ENCODE data around the gene SKI. TPM values are rescaled to one million over a fixed set of nuclear protein-coding genes. Genes with fewer than 3 reads are reported as not detected.

The SKI gene
- total and polyA plus RNA-seq, 9 of the 15 experiments (the other 6 are each of a cell fraction or from before 2014, with no cell fraction given) = 0.10 to 60.5 (median 4.6) TPM

DNA sequence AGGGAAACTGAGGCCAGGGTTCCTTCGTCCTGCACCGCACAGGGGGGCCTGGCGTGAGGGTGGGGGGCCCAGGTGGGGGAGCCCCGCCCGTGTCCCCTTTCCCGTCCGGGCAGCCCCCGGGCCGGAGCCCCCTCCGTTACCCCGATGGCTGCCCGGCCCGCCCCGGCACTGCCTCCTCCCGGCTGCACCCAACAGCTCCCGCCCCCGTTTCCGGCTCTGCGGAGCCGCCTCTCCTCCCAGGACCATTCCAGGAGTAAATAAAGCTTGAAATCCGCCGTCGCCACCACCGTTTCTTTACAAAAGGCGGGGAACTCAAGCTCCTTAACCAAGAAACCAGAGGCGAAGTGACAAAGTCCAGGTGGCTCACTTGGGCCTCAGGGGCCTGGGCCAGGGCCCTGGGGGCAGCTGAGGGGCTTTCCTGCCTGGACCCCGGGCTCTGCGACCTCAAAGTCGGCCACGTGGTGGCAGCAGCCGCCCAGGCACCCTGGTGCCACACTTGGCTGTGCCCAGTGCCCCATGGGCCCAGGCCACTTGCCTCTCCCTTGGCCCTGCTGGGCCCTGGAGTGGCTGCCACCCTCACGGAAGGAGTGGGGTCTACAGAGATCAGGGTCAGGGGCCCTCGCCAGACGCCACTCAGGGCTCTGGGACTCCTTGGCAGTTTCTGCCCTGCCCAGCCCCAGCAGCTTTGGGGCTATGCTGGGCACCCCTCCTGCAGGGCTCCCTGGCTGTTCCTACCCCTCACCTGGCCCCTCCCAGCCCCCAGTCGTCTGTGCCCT is 33.0 kb upstream of the SKI start (continued):
- TF ChIP-seq, protein P1, sequence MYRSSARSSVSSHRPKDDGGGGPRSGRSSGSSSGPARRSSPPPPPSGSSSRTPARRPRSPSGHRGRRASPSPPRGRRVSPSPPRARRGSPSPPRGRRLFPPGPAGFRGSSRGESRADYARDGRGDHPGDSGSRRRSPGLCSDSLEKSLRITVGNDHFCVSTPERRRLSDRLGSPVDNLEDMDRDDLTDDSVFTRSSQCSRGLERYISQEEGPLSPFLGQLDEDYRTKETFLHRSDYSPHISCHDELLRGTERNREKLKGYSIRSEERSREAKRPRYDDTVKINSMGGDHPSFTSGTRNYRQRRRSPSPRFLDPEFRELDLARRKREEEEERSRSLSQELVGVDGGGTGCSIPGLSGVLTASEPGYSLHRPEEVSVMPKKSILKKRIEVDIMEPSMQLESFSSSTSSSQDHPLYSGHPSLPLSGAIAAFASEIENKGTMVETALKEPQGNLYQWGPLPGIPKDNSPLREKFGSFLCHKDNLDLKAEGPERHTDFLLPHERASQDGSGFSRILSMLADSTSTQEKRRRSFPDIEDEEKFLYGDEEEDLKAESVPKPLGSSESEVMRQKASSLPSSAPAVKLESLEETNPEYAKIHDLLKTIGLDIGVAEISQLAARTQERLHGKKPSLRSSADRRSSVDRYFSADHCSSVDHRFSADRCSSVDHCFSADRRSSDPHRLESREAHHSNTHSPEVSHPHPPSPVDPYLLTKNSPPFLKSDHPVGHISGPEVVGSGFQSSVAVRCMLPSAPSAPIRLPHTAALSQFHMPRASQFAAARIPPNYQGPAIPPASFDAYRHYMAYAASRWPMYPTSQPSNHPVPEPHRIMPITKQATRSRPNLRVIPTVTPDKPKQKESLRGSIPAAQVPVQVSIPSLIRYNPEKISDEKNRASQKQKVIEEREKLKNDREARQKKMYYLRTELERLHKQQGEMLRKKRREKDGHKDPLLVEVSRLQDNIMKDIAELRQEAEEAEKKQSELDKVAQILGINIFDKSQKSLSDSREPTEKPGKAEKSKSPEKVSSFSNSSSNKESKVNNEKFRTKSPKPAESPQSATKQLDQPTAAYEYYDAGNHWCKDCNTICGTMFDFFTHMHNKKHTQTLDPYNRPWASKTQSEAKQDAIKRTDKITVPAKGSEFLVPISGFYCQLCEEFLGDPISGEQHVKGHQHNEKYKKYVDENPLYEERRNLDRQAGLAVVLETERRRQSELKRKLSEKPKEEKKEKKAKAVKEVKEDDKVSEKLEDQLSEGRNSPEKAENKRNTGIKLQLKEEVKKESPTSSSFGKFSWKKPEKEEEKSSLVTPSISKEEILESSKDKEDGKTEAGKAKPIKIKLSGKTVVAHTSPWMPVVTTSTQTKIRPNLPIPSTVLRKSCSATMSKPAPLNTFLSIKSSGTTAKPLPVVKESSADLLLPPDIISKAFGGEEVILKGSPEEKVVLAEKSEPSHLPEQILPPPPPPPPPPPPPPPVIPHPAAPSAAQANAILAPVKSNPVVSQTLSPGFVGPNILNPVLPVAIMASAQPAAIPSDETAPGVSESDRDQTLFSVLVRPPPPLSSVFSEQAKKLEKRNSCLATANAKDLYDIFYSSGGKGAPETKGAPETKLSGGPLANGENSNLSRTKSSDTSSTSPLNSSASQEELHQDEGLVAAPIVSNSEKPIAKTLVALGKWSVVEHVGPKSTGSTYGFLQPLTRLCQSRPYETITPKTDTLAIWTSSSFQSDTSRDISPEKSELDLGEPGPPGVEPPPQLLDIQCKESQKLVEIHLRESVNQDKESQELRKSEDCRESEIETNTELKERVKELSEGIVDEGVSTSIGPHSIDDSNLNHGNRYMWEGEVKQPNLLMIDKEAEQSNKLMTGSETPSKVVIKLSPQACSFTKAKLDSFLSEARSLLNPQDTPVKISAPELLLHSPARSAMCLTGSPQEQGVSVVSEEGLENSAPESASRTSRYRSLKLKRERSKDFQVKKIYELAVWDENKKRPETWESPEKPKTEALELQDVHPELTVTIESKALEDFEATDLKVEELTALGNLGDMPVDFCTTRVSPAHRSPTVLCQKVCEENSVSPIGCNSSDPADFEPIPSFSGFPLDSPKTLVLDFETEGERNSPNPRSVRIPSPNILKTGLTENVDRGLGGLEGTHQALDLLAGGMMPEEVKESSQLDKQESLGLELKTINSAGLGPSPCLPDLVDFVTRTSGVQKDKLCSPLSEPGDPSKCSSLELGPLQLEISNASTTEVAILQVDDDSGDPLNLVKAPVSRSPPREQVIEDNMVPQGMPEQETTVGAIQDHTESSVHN (IDR thresholded peaks at IDR 0.05; ENCODE audit: borderline replicate concordance in 1 of 2, low read depth in 1 of 2) = no peak
- no peak for TF ChIP-seq LARP7 (IDR thresholded peaks at IDR 0.05)
- TF ChIP-seq, protein P2, sequence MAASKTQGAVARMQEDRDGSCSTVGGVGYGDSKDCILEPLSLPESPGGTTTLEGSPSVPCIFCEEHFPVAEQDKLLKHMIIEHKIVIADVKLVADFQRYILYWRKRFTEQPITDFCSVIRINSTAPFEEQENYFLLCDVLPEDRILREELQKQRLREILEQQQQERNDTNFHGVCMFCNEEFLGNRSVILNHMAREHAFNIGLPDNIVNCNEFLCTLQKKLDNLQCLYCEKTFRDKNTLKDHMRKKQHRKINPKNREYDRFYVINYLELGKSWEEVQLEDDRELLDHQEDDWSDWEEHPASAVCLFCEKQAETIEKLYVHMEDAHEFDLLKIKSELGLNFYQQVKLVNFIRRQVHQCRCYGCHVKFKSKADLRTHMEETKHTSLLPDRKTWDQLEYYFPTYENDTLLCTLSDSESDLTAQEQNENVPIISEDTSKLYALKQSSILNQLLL (CRISPR knock-in tag; IDR thresholded peaks at IDR 0.05; ENCODE audit: borderline replicate concordance) = no peak
- TF ChIP-seq ZNF668 (CRISPR knock-in tag; IDR thresholded peaks at IDR 0.05) = no peak; the same call in 1 of the 2 replicates
- peak; percentile 40; the same call in 1 of the 2 replicates for TF ChIP-seq CREM (IDR thresholded peaks at IDR 0.05; ENCODE audit: low read depth)
- TF ChIP-seq CBFA2T3 (IDR thresholded peaks at IDR 0.05) = no peak
- TF ChIP-seq, protein P3, sequence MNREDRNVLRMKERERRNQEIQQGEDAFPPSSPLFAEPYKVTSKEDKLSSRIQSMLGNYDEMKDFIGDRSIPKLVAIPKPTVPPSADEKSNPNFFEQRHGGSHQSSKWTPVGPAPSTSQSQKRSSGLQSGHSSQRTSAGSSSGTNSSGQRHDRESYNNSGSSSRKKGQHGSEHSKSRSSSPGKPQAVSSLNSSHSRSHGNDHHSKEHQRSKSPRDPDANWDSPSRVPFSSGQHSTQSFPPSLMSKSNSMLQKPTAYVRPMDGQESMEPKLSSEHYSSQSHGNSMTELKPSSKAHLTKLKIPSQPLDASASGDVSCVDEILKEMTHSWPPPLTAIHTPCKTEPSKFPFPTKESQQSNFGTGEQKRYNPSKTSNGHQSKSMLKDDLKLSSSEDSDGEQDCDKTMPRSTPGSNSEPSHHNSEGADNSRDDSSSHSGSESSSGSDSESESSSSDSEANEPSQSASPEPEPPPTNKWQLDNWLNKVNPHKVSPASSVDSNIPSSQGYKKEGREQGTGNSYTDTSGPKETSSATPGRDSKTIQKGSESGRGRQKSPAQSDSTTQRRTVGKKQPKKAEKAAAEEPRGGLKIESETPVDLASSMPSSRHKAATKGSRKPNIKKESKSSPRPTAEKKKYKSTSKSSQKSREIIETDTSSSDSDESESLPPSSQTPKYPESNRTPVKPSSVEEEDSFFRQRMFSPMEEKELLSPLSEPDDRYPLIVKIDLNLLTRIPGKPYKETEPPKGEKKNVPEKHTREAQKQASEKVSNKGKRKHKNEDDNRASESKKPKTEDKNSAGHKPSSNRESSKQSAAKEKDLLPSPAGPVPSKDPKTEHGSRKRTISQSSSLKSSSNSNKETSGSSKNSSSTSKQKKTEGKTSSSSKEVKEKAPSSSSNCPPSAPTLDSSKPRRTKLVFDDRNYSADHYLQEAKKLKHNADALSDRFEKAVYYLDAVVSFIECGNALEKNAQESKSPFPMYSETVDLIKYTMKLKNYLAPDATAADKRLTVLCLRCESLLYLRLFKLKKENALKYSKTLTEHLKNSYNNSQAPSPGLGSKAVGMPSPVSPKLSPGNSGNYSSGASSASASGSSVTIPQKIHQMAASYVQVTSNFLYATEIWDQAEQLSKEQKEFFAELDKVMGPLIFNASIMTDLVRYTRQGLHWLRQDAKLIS (CRISPR knock-in tag; IDR thresholded peaks at IDR 0.05) = peak; percentile 68; the same call in 1 of the 2 replicates
- TF ChIP-seq KLF1 (tag; IDR thresholded peaks at IDR 0.05) = peak; percentile 77
- TF ChIP-seq FOXA3 (CRISPR knock-in tag; conservative IDR thresholded peaks at IDR 0.05 in 1 of 2, IDR thresholded peaks at IDR 0.05 in 1 of 2) = peak in 1 of 2 experiments; percentile 59; a peak in 1 of 4 replicates
- TF ChIP-seq MCM7 (IDR thresholded peaks at IDR 0.05) = no peak
- TF ChIP-seq, protein P4, sequence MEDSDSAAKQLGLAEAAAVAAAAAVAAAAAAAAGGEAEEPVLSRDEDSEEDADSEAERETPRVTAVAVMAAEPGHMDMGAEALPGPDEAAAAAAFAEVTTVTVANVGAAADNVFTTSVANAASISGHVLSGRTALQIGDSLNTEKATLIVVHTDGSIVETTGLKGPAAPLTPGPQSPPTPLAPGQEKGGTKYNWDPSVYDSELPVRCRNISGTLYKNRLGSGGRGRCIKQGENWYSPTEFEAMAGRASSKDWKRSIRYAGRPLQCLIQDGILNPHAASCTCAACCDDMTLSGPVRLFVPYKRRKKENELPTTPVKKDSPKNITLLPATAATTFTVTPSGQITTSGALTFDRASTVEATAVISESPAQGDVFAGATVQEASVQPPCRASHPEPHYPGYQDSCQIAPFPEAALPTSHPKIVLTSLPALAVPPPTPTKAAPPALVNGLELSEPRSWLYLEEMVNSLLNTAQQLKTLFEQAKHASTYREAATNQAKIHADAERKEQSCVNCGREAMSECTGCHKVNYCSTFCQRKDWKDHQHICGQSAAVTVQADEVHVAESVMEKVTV (CRISPR knock-in tag; IDR thresholded peaks at IDR 0.05) = peak; percentile 96
- 0 out of 2 replicates have a peak, but pooled peaks have one; percentile 37 for TF ChIP-seq KLF16 (IDR thresholded peaks at IDR 0.05)

All from K562 (cell line).